Tibial nerve (tissue), 4 donors: Measurements from ENCODE around the gene PRMT3. TPM values are rescaled to one million over a fixed set of nuclear protein-coding genes. Genes with fewer than 3 reads are reported as not detected.
"Not testable (repeated sequence)": the region's sequence is repeated elsewhere in the genome, so short reads cannot be mapped to it uniquely, and the experiment has no call there.

Experiments used
- DNase-seq, 2 donors: peaks; one replicate each; pipeline ENCODE4 v3.0.0-alpha.2; 2019; ENCODE audit warnings: low spot score in 2 of 2
- H3K27ac ChIP-seq, 4 donors: fragments of 200-600 bp; sonication (generic) in 3 of 4; one replicate each; pipeline ENCODE4 v1.5.1; 2017 to 2019; ENCODE audit warnings: mild to moderate bottlenecking in 1 of 4
- H3K27me3 ChIP-seq, 2 donors: fragments of 200-600 bp; sonication (generic) in 1 of 2; one replicate each; pipeline versions ENCODE4 v1.5.1 to v1.6.0; 2017 to 2019
- H3K36me3 ChIP-seq, 3 donors: fragments of 200-600 bp; sonication (generic); one replicate each; pipeline ENCODE4 v1.5.1; 2018 to 2019
- H3K4me1 ChIP-seq, 4 donors: fragments of 200-600 bp; sonication (generic) in 3 of 4; one replicate each; pipeline ENCODE4 v1.5.1; 2017 to 2019
- H3K4me3 ChIP-seq, 4 donors: fragments of 200-600 bp; sonication (generic) in 3 of 4; one replicate each; pipeline ENCODE4 v1.5.1; 2017 to 2019; ENCODE audit warnings: mild to moderate bottlenecking in 1 of 4, moderate library complexity in 1 of 4
- H3K9me3 ChIP-seq, 4 donors: fragments of 200-600 bp; sonication (generic) in 3 of 4; one replicate each; pipeline ENCODE4 v1.5.1; 2017 to 2019
- CTCF ChIP-seq, 5 experiments: fragments of 200-600 bp in 3 of 5; fragments of 450-650 bp in 2 of 5; sonication (generic) in 3 of 5; IDR thresholded peaks; one replicate each; pipeline ENCODE4 v1.5.1; 2016 to 2019; ENCODE audit warnings: antibody characterized with exemption in 5 of 5, mild to moderate bottlenecking in 3 of 5, moderate library complexity in 2 of 5
- EP300 ChIP-seq, 2 donors: sonication (generic); formaldehyde crosslinking; IDR thresholded peaks; one replicate each; pipeline ENCODE4 v1.6.1; 2017; ENCODE audit warnings: antibody characterized with exemption in 2 of 2, mild to moderate bottlenecking in 1 of 2
- POLR2A ChIP-seq, 2 donors: fragments of 450-650 bp; IDR thresholded peaks; one replicate each; pipeline ENCODE4 v1.6.1; 2017; ENCODE audit warnings: antibody characterized with exemption in 2 of 2, mild to moderate bottlenecking in 2 of 2, moderate library complexity in 2 of 2
- WGBS, 2 donors: methylation state at CpG; one replicate each; pipeline ENCODE4 v1.1.5; 2018; 5-methylcytosine and 5-hydroxymethylcytosine counted together
- total RNA-seq, 4 donors: library from RNA; depleted of rRNA; stranded (reverse); fragments of >200 nt; gene quantifications; one replicate each; pipeline ENCODE4 v1.1.0, GENCODE V29; 2016

Gene PRMT3
- total RNA-seq, 4 donors from 2014 or later = 17.8 to 29.4 (median 22.1) TPM

DNA sequence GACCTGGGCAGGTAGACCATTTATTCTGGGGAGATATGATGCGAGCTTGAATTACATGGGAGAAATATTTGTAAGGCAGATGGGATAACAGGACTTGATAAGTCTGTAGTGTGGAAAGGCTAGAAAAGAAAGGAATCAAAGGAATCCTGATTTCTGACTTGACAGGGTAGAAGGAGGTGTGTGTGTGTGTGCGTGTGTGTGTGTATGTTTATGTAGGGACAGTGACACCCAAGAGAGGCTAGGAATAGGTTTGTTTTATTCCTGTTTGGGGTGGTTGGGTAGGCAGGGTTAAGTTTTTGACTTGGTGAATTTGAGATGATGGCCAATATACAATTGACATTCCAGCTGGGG is 24.4 kb upstream of the PRMT3 start:
- H3K36me3 ChIP-seq = no peaks in the 10 kb centered on the region
- H3K4me3 ChIP-seq = peak overlapping the region; percentile 56 to 98 (median 91)
- no peaks in the 10 kb centered on the region for H3K9me3 ChIP-seq
- TF ChIP-seq CTCF (IDR thresholded peaks at IDR 0.05) (no peak), EP300 (IDR thresholded peaks at IDR 0.05) (no peak), POLR2A (IDR thresholded peaks at IDR 0.05) (no peak)
- DNase-seq = no peak
- H3K27me3 ChIP-seq = no peaks in the 10 kb centered on the region
- peak overlapping the region; percentile 59 to 99 (median 98) for H3K27ac ChIP-seq
- WGBS, 2 donors = 77 to 89% methylated on average over 2 of the region's 2 CpGs
- peaks cover 0 to 33% (median 10%) of the 10 kb centered on the region in 4 donors for H3K4me1 ChIP-seq

GRCh38 chr11:20363500-20364340 is 23.8 kb upstream of the PRMT3 start, which contains the start of gene HTATIP2:
Gene HTATIP2 (plus strand): TSS chr11:20363714. CDS start chr11:20364238, 524 bp downstream.
- peak in 1 of 2 donors; percentile 80 for TF ChIP-seq EP300 (IDR thresholded peaks at IDR 0.05)
- TF ChIP-seq POLR2A (IDR thresholded peaks at IDR 0.05) = peak in 1 of 2 donors; percentile 54
- TF ChIP-seq CTCF (IDR thresholded peaks at IDR 0.05) = peak in 2 of 5 experiments; percentile 6 to 7
- Histone ChIP-seq H3K27me3 (no peaks in the 10 kb centered on the region), H3K4me1 (peaks cover 0 to 39% (median 13%) of the 10 kb centered on the region in 4 donors), H3K36me3 (peaks cover 0 to 4% (median 0%) of the 10 kb centered on the region in 3 donors), H3K4me3 (peak within 1 kb of the TSS; percentile 56 to 98 (median 91)), H3K9me3 (no peaks in the 10 kb centered on the region), H3K27ac (peak within 1 kb of the TSS; percentile 59 to 99 (median 98))
- DNase-seq = peak in 1 of 2 donors; percentile 63
- WGBS, 2 donors = 4% methylated on average over 39 to 43 of the region's 68 CpGs

DNA sequence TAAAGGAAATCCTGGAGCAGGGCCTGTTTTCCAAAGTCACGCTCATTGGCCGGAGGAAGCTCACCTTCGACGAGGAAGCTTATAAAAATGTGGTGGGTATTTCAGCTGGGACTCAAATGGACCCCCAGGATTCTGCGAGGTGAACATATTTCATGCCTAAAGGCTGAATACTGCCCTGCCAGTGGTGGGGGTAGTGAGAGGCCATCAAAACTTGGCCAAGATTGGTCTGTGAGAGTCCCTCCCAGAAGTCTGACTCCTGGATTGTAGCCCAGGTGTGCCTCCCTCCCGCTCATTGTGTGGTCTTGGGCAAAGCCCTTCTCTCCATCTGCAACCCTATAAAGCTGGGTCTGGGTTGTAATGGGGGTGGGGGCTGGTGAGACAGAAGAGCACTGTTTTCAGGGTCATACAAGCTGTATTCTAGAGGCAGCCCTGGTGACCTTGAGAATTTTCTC is 23.1 kb upstream of the PRMT3 start:
- no peak for DNase-seq
- peak overlapping the region; percentile 56 to 98 (median 91) for H3K4me3 ChIP-seq
- TF ChIP-seq EP300 (IDR thresholded peaks at IDR 0.05) (no peak), CTCF (IDR thresholded peaks at IDR 0.05) (peak in 1 of 5 experiments; percentile 2), POLR2A (IDR thresholded peaks at IDR 0.05) (no peak)
- no peaks in the 10 kb centered on the region for H3K27me3 ChIP-seq
- H3K4me1 ChIP-seq = peaks cover 0 to 46% (median 15%) of the 10 kb centered on the region in 4 donors
- H3K27ac ChIP-seq = peak overlapping the region; percentile 59 to 99 (median 98)
- no peaks in the 10 kb centered on the region for H3K9me3 ChIP-seq
- 30 to 37% methylated on average over 6 of the region's 6 CpGs for WGBS, 2 donors
- peaks cover 0 to 4% (median 0%) of the 10 kb centered on the region in 3 donors for H3K36me3 ChIP-seq

DNA sequence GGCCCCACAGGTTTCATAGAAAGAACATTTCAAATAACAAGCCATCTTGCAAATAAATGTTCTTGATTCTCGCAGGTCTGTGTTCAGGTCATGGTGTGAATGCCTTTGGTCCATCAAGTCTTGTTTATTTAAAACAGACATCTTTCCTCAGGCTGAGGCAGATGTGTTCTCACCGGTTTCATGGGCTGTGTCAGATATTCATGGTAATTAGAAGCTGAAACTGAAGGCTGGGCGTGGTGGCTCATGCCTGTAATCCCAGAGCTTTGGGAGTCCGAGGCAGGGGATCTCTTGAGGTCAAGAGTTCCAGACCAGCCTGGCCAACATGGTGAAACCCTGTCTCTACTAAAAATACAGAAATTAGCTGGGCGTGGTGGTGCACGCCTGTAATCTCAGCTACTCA is 22.1 kb upstream of the PRMT3 start:
- peaks cover 0 to 12% (median 0%) of the 10 kb centered on the region in 3 donors for H3K36me3 ChIP-seq
- DNase-seq, H3K9me3 ChIP-seq, H3K4me3 ChIP-seq, H3K27me3 ChIP-seq: not testable (repeated sequence)
- 93 to 94% methylated on average over 6 of the region's 6 CpGs for WGBS, 2 donors
- H3K4me1 ChIP-seq = peaks cover 0 to 47% (median 15%) of the 10 kb centered on the region in 4 donors
- peak overlapping the region in 3 of 4 donors; percentile 97 to 99 (median 98) for H3K27ac ChIP-seq

DNA sequence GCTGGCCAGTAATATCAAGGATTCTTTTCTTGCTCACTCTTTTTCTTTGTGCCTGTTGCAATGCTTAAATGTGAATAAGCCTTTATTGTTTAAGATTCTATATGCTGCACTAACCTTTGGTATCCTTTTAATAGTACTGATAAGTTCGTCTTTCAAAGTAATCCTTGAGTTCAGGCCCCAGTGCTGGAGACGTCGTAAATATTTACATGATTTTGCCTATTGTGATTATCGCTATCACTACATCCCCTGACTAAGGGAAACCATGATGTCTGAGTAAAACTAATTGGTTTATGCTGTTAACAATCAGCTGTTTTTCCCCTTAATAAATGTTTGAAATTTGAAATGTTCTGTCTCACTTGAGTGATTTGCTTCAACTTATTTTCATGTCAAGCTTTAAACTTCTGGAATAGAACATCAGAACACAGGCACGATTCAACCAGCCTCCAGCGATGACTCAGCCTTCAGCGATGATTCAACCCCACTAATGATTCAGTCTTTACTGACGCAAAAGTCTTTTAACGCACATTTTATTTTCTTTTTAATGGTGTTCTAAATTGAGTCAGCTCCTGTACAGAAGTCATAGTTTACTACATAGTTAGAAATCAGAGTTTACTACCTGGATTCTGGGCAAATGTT is 20.1 kb upstream of the PRMT3 start:
- Histone ChIP-seq H3K4me1 (peaks cover 0 to 47% (median 15%) of the 10 kb centered on the region in 4 donors), H3K36me3 (peaks cover 0 to 27% (median 0%) of the 10 kb centered on the region in 3 donors), H3K27me3 (no peaks in the 10 kb centered on the region), H3K9me3 (no peaks in the 10 kb centered on the region), H3K27ac (peak overlapping the region; percentile 71 to 97 (median 81)), H3K4me3 (peak overlapping the region in 1 of 4 donors; percentile 1)
- WGBS, 2 donors = 38 to 44% methylated on average over 9 of the region's 9 CpGs
- DNase-seq = peak in 1 of 2 donors; percentile 21
- TF ChIP-seq EP300 (IDR thresholded peaks at IDR 0.05) (peak; percentile 60 to 82), POLR2A (IDR thresholded peaks at IDR 0.05) (no peak)
